ENCODE results near the gene LAT.
"Not testable (repeated sequence)": the region's sequence is repeated elsewhere in the genome, so short reads cannot be mapped to it uniquely, and the experiment has no call there.

Gene LAT

GRCh38 chr16:28984619-28985135, at the start of gene LAT:
Gene LAT (plus strand): TSS chr16:28985052. CDS start chr16:28985418, 366 bp downstream.
- no peak for FAIRE-seq

GRCh38 chr16:28935346-28935745, 49.5 kb upstream of the LAT start:
- no peak for FAIRE-seq

GRCh38 chr16:28935924-28936783, 48.7 kb upstream of the LAT start:
- no peak for FAIRE-seq

- no peak for FAIRE-seq
Observed at GRCh38 chr16:28936784-28937155, 48.1 kb upstream of the LAT start.

- no peak for FAIRE-seq
Observed at GRCh38 chr16:28937222-28937876, 47.5 kb upstream of the LAT start.

GRCh38 chr16:28938721-28939120, 46.1 kb upstream of the LAT start:
- FAIRE-seq, result no peak

GRCh38 chr16:28939825-28940224, 45.0 kb upstream of the LAT start:
- not testable (repeated sequence) for FAIRE-seq

GRCh38 chr16:28943281-28943680, 41.6 kb upstream of the LAT start:
- FAIRE-seq, result no peak

GRCh38 chr16:28946681-28947080, 38.2 kb upstream of the LAT start:
- no peak for FAIRE-seq

GRCh38 chr16:28950648-28951409, 34.0 kb upstream of the LAT start, which contains the start of gene NFATC2IP:
Gene NFATC2IP (plus strand): TSS chr16:28950937. CDS start chr16:28951012, 75 bp downstream.
- FAIRE-seq, result peak; percentile 99

GRCh38 chr16:28951410-28951943, 33.4 kb upstream of the LAT start:
- FAIRE-seq, result no peak

- no peak for FAIRE-seq
Observed at GRCh38 chr16:28958216-28958615, 26.6 kb upstream of the LAT start.

GRCh38 chr16:28958836-28959235, 26.0 kb upstream of the LAT start:
- no peak for FAIRE-seq

- FAIRE-seq, result no peak
Observed at GRCh38 chr16:28964072-28964471, 20.8 kb upstream of the LAT start.

GRCh38 chr16:28964496-28964895, 20.4 kb upstream of the LAT start:
- no peak for FAIRE-seq

GRCh38 chr16:28967156-28967555, 17.7 kb upstream of the LAT start:
- FAIRE-seq, result no peak

GRCh38 chr16:28969696-28970095, 15.2 kb upstream of the LAT start:
- FAIRE-seq, result not testable (repeated sequence)

GRCh38 chr16:28974007-28974436, 10.8 kb upstream of the LAT start:
- no peak for FAIRE-seq

- FAIRE-seq, result peak; percentile 92
Observed at GRCh38 chr16:28974437-28975157, 10.3 kb upstream of the LAT start, which contains the start of gene SPNS1. Gene SPNS1 (plus strand): TSS chr16:28974778. CDS start chr16:28975152, 374 bp downstream.

GRCh38 chr16:28975158-28975599, 9.7 kb upstream of the LAT start:
- no peak for FAIRE-seq

- FAIRE-seq, result no peak
Observed at GRCh38 chr16:28977703-28978662, 6.9 kb upstream of the LAT start.
